GM18861 (cell line): ENCODE results near the gene PRRT1B.
A peak's percentile ranks its signal among the peaks of the same experiment; 100 is the strongest.

Experiments
- ATAC-seq: cut with Tn5 transposase; IDR thresholded peaks from one replicate; pipeline ENCODE4 v1.9.1; 2021; ENCODE audit not compliant: unreplicated experiment

Gene PRRT1B

GRCh38 chr9:131522257-131523085 lies 22.9 kb upstream of the PRRT1B start:
- ATAC-seq = no peak

- ATAC-seq = no peak
Measured at GRCh38 chr9:131523086-131523388, 22.3 kb upstream of the PRRT1B start.

DNA sequence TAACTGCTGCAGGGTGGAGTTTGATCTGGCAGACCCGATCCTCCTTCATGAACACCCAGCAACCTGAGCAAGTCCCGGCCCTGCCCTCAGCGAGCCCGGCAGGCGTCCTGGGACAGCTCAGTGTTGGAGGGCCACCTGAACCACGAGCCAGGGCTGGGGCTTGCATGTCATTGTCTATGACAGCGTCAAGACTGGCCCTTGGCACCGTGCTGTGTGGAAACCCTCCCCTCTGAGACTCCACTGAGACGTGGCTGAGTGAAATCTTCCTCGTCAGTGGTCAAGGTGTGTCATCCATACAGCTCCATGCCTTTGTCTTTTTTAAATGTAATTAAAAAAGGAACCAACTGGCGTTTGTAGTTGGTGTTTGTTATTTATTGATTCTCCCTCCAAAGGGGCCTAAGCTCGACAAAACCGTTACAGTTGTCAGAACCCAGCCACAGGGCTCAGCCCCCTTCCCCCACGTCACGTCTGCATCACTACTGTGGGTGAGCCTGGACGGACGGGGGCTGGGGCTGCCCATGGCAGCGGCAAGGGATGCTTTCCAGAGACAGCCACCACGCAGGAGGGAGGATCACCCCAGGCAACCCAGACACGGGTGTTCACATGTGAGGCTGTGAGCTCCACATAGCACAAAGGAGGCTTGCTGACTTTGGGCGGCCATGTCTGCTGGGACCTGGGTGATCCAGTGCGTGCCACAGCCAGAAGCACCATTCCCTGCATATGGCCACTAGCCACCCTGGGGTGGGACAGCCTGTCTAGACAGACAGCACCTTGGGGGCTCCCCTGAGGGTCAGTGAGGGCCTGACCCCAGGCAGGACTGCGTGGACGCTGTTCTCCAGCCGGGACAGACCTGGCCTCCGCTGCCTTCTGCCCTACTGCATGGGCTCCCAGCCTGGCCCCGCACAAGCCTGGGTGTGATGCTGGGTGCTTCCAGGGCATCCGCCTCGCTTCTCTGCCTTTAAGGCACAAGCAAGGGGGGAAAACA lies 21.6 kb upstream of the PRRT1B start:
- ATAC-seq = no peak

- no peak for ATAC-seq
Measured at GRCh38 chr9:131524665-131525315, 20.5 kb upstream of the PRRT1B start.

DNA sequence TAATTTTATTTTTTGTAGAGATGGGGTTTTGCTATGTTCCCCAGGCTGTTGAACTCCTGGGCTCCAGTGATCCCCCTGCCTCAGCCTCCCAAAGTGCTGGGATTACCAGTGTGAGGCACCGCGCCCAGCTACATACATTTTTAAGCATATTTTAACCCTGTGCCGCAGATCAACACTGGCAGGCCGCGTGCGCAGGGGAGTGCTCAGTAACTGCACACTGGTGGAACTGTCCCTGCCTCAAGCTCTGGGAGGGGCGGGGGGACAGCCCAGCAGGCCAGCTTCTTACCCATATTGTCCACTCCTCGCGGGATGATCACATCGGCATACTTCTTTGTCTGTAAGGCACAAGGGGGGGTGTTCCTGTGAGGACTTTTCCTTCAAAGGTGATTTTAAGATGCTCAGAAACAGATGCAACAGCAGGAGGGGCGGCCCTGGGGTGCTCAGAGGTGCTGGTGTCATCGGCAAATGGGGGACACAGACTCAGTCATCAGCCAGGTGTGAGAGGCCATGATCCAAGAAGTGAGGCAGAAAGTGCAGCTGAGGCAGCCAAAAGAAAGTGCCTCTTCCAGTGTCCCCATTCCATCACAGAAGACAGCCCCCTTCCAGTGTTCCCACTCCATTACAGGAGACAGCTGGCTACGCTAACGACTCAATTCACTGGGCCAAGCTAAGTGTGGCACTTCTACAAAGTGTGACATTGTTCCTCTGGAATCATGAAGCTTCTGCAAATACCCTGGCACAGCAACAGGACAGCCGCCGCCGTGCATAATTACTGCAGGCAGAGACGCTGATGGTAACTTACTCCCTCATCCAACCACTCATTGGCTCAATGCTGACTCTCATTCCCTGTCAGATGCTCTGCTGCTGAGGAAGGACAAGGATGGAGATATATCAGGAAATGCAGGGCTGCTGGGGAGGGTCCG lies 19.4 kb upstream of the PRRT1B start:
- ATAC-seq = no peak

GRCh38 chr9:131528186-131528585 lies 17.1 kb upstream of the PRRT1B start:
- ATAC-seq = no peak

DNA sequence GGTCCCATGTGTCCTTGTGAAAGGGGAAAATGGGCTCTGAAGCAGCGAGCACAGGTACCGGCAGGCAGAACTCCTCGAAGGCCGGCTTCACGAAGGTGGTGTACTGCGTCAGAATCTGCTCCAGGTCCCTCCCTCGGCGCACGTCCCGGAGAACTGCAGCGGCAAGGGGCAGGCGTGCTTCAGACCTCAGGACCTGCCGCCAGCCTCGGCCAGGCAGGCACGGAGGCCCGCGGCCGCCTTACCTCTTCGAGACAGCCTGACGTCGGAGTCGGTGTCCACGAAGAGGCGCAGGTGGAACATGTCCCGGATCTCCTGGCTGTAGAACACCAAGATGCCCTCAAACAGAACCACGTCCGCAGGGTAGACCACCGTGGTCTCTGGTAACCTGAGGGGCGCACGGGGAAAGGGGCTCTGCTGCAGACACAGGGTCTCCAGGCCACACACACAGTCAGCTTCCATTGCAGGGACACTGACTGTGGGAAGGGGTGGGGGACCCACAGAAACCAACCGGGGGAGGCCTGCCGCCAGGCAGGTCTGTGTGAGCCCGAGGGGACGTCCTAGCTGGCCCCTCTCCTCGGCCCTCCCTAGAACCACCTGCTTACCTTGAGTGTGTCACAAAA lies 16.3 kb upstream of the PRRT1B start:
- no peak for ATAC-seq

DNA sequence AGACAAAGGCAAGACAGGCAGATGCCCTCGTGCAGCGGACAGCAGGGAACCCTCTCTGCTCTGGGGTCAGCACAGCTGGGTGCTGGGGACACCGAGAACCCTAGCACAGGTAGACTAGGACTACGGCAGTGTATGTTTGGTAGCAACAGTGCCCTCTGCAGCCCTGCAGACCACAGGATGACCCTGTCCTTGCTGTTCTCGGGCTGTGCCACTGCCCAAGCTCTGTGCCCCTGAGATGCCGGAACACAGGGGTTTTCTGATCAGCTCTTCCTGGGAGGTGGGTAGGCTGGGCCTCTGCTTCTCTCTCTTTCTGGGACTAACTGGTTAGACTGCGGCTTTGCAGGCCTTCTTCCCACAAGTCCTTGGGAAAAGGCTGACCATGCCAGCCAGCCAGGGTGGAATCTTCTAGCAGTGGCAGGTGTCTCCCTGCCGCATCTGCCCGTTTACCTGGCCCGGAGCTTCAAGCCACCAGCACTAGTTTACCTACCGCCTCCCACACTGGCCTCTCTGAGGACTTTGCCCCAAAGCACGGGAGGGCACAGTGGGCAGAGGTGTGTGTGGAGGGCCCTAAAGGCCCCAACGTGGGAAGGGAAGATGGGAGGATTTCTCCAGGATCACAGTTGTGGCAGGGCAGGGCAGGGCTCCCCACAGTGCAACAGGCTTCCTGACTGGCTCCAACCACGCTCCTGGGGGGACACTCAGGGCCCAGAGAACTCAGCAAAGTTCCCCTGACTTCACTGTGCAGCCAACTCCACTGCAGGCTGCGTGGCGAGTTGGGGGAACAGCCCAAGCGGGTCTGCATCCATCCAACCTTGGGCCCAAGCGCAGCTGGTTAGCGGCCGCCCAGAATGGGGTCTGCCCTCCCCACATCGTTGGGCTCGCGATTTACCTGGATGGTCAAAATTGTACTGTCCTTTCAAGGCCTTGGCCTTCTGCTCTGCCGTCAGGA lies 15.5 kb upstream of the PRRT1B start:
- no peak for ATAC-seq

- ATAC-seq = peak; percentile 17
Measured at GRCh38 chr9:131530546-131530919, 14.8 kb upstream of the PRRT1B start.

DNA sequence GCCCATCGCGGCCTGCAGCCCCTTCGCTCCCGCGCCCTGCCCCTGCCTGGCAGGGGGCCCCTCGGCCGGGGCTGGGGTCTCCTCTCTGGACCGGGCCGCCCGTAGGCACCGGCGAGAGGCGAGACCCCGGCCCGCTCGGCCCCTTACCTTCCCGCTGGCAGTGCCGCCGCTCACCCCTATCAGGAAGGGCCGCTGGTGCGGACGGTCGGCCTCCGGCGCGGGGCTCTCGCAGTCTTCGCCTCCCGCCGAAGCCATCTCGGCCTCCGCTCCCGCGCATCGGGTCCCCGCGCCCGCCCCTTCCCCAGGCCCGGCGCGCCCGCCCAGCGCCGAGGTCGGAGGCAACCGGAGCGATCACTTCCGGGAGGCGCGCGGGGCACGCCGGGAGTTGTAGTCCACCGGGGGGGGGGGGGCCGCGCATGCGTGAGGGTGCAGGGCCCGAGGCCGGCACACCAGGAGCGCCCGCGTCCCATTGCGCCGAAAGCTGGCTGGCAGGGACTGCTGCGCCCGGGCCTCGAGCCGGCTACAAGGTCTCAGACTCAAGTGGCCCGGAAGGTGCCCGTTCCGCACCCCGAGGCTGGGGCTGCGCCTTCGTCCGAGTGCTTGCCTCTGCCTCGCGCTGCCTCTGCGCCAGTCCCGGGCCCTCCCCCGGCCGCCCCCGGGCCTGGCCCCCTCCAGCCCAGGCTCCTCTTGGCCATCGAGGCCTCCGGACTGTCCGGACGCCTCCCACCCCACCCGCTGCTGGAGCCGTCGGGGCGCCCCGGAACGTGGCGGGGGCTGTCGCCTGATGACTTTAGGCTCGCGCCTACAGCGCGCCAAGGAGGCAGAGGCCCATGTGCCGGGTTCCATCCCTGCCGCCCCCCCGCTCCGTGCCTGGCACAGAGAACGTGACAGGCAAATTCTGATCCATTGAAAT lies 14.1 kb upstream of the PRRT1B start, which contains the start of gene UCK1:
Gene UCK1 (minus strand): TSS at position 344 of the 913 bp plus-strand sequence. CDS start 89 bp downstream, at position 255.
- peak; percentile 78 for ATAC-seq

GRCh38 chr9:131534721-131535237 lies 10.5 kb upstream of the PRRT1B start:
- no peak for ATAC-seq

- no peak for ATAC-seq
Measured at GRCh38 chr9:131537946-131538345, 7.4 kb upstream of the PRRT1B start.

- ATAC-seq = no peak
Measured at GRCh38 chr9:131539223-131539923, 6.0 kb upstream of the PRRT1B start.

DNA sequence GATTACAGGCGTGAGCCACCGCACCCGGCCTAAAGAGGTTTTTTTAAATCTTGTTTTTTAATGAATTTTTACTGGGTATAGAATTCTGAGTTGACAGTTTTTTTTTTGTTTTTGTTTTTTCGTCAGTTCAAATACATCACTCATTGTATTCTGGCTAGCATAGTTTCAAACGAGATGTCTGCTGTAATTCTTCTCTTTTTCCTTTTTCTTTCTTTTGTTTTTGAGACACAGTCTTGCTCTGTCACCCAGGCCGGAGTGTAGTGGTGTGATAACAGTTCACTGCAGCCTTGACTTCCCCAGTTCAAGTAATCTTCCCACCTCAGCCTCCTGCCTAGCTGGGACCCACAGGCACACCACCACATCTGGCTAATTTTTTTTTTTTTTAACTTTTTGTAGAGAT lies 2.2 kb upstream of the PRRT1B start:
- no peak for ATAC-seq

- ATAC-seq = no peak
Measured at GRCh38 chr9:131545786-131546335, 538 bp downstream of the PRRT1B start.

- no peak for ATAC-seq
Measured at GRCh38 chr9:131546336-131547084, 1.2 kb downstream of the PRRT1B start.
